ENCODE results near the gene RXYLT1.

RXYLT1 gene

GRCh38 chr12:63747553-63747952, 32.2 kb upstream of the RXYLT1 start:
- H3K27ac ChIP-seq, result no peak overlapping the region
- H3K4me3 ChIP-seq (IDR thresholded peaks at IDR 0.05; ENCODE audit: insufficient read depth, low read depth, low read length), result no peak overlapping the region
- no peak overlapping the region for H2AFZ ChIP-seq (ENCODE audit: low read depth)
- no peaks in the 10 kb centered on the region for H3K27me3 ChIP-seq (ENCODE audit: insufficient read depth, low read depth)
- H3K9ac ChIP-seq, result no peak overlapping the region
- H3K79me2 ChIP-seq (ENCODE audit: insufficient read depth, low read depth), result no peaks in the 10 kb centered on the region
- TF ChIP-seq CTCF (conservative IDR thresholded peaks at IDR 0.05; ENCODE audit: low read depth, low read length), result no peak
- no peaks in the 10 kb centered on the region for H4K20me1 ChIP-seq (ENCODE audit: insufficient read depth)
- H3K36me3 ChIP-seq (ENCODE audit: insufficient read depth), result no peaks in the 10 kb centered on the region
- H3K4me1 ChIP-seq (ENCODE audit: low read depth, poor library complexity, severe bottlenecking), result no peaks in the 10 kb centered on the region
- no peak overlapping the region for H3K4me2 ChIP-seq

- Histone ChIP-seq H3K9ac (no peak overlapping the region), H2AFZ (ENCODE audit: low read depth) (no peak overlapping the region), H3K4me1 (ENCODE audit: low read depth, poor library complexity, severe bottlenecking) (no peaks in the 10 kb centered on the region), H4K20me1 (ENCODE audit: insufficient read depth) (no peaks in the 10 kb centered on the region), H3K36me3 (ENCODE audit: insufficient read depth) (no peaks in the 10 kb centered on the region), H3K27ac (no peak overlapping the region), H3K4me3 (IDR thresholded peaks at IDR 0.05; ENCODE audit: insufficient read depth, low read depth, low read length) (no peak overlapping the region), H3K27me3 (ENCODE audit: insufficient read depth, low read depth) (no peaks in the 10 kb centered on the region), H3K4me2 (no peak overlapping the region), H3K79me2 (ENCODE audit: insufficient read depth, low read depth) (no peaks in the 10 kb centered on the region)
- no peak for TF ChIP-seq CTCF (conservative IDR thresholded peaks at IDR 0.05; ENCODE audit: low read depth, low read length)
Observed at GRCh38 chr12:63752283-63752682, 27.4 kb upstream of the RXYLT1 start.

- TF ChIP-seq CTCF (conservative IDR thresholded peaks at IDR 0.05; ENCODE audit: low read depth, low read length), result no peak
- Histone ChIP-seq H3K27me3 (ENCODE audit: insufficient read depth, low read depth) (no peaks in the 10 kb centered on the region), H3K9ac (no peak overlapping the region), H3K4me3 (IDR thresholded peaks at IDR 0.05; ENCODE audit: insufficient read depth, low read depth, low read length) (no peak overlapping the region), H2AFZ (ENCODE audit: low read depth) (no peak overlapping the region), H3K36me3 (ENCODE audit: insufficient read depth) (no peaks in the 10 kb centered on the region), H3K79me2 (ENCODE audit: insufficient read depth, low read depth) (no peaks in the 10 kb centered on the region), H3K27ac (no peak overlapping the region), H3K4me2 (no peak overlapping the region), H4K20me1 (ENCODE audit: insufficient read depth) (no peaks in the 10 kb centered on the region), H3K4me1 (ENCODE audit: low read depth, poor library complexity, severe bottlenecking) (no peaks in the 10 kb centered on the region)
Observed at GRCh38 chr12:63752841-63753240, 26.9 kb upstream of the RXYLT1 start.

- no peaks in the 10 kb centered on the region for H3K36me3 ChIP-seq (ENCODE audit: insufficient read depth)
- H3K4me1 ChIP-seq (ENCODE audit: low read depth, poor library complexity, severe bottlenecking), result no peaks in the 10 kb centered on the region
- TF ChIP-seq CTCF (conservative IDR thresholded peaks at IDR 0.05; ENCODE audit: low read depth, low read length), result no peak
- no peak overlapping the region for H3K27ac ChIP-seq
- no peaks in the 10 kb centered on the region for H3K79me2 ChIP-seq (ENCODE audit: insufficient read depth, low read depth)
- no peaks in the 10 kb centered on the region for H3K27me3 ChIP-seq (ENCODE audit: insufficient read depth, low read depth)
- H4K20me1 ChIP-seq (ENCODE audit: insufficient read depth), result no peaks in the 10 kb centered on the region
- no peak overlapping the region for H2AFZ ChIP-seq (ENCODE audit: low read depth)
- H3K4me3 ChIP-seq (IDR thresholded peaks at IDR 0.05; ENCODE audit: insufficient read depth, low read depth, low read length), result no peak overlapping the region
- no peak overlapping the region for H3K4me2 ChIP-seq
- no peak overlapping the region for H3K9ac ChIP-seq
Observed at GRCh38 chr12:63753743-63754142, 26.0 kb upstream of the RXYLT1 start.

GRCh38 chr12:63764481-63764880, 15.2 kb upstream of the RXYLT1 start:
- H3K27me3 ChIP-seq (ENCODE audit: insufficient read depth, low read depth), result no peaks in the 10 kb centered on the region
- no peak overlapping the region for H3K4me3 ChIP-seq (IDR thresholded peaks at IDR 0.05; ENCODE audit: insufficient read depth, low read depth, low read length)
- H3K4me2 ChIP-seq, result no peak overlapping the region
- no peaks in the 10 kb centered on the region for H3K79me2 ChIP-seq (ENCODE audit: insufficient read depth, low read depth)
- no peak overlapping the region for H3K27ac ChIP-seq
- no peaks in the 10 kb centered on the region for H4K20me1 ChIP-seq (ENCODE audit: insufficient read depth)
- TF ChIP-seq CTCF (conservative IDR thresholded peaks at IDR 0.05; ENCODE audit: low read depth, low read length), result no peak
- no peak overlapping the region for H3K9ac ChIP-seq
- H3K36me3 ChIP-seq (ENCODE audit: insufficient read depth), result no peaks in the 10 kb centered on the region
- H2AFZ ChIP-seq (ENCODE audit: low read depth), result no peak overlapping the region
- H3K4me1 ChIP-seq (ENCODE audit: low read depth, poor library complexity, severe bottlenecking), result no peaks in the 10 kb centered on the region

Data from KMS-11 (cell line).